Stimulated activated CD8-positive, alpha-beta memory T cell treated with anti-CD3 and anti-CD28 coated beads, Interleukin-4, amount 100 ng/mL, for 4 hours (primary cell): ENCODE data around the gene MPRIP.
A peak's percentile ranks its signal among the peaks of the same experiment; 100 is the strongest.

Source experiments
- DNase-seq, 2 donors: peaks; one replicate each; pipeline ENCODE4 v3.0.0-alpha.2; 2020; ENCODE audit warnings: low read depth in 2 of 2, low spot score in 1 of 2

Gene MPRIP

DNA sequence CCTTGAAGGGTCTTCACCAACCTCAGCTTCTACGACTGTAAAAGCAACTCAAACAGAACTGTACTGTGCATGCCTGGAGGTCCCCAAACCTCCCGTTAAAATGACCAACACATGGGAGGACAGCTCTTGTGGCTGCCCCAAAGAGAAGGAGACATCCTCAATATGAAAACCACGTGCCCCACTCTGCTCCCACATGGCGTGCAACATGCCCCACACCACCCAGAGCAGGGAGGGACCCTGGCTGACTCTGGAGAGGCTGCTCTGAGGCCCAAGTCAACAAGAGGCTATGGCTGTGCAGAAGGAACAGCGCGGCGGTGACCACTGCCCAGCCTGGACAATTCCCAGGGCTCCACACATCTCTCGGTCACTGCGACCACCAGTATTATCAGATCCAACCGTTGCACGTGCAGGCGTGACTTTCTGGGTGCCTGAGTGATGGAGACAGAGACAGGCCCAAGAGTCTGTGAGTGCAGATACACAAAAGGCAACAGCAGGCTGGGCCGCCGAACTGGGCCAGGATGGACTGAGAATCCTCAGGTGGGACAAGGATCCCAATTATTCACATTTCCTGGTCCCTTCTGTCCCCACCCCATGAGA lies 162.5 kb downstream of the MPRIP start:
- no peak for DNase-seq

DNA sequence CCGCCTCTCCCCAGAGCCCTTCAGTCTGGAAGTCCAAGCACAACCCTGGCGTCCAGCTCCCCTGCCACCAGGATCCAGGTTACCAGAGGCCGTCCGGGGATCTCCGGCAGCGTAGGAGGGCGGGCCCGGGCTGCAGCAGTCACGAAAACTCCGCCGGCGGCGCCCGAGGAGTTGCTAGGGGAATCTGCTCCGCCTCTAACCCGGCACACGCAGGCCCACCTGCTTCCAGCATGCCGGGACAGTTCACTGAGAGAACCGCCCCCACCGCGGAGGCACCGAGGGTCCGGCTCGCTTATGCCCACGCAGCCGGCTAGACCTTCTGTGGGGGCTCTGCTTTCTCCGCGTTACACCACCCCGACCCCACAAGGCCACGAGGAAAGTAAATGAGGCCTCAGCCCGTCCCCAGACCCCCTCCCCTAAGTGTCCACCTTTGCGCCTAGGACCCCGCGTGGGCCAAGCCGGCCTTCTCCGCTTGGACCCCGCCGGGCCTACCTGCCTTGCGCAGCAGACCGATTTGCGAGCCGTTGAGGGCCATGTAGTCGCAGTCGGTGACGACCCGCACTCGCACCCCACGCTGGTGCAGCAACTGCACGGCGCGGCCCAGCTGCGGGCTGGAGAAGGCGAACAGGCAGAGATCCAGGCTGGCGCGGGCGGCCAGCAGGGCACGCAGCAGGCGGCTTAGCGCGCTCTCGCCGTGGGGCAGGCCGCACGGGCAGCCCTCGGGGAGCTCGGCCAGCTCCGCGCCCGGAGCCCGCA lies 163.3 kb downstream of the MPRIP start:
- DNase-seq = peak in 1 of 2 donors; percentile 48

GRCh38 chr17:17206124-17206912 lies 164.1 kb downstream of the MPRIP start, which contains the start of gene PLD6:
PLD6 (minus strand) TSS chr17:17206333; CDS start chr17:17206286, 47 bp downstream.
- DNase-seq = peak; percentile 82 to 90

DNA sequence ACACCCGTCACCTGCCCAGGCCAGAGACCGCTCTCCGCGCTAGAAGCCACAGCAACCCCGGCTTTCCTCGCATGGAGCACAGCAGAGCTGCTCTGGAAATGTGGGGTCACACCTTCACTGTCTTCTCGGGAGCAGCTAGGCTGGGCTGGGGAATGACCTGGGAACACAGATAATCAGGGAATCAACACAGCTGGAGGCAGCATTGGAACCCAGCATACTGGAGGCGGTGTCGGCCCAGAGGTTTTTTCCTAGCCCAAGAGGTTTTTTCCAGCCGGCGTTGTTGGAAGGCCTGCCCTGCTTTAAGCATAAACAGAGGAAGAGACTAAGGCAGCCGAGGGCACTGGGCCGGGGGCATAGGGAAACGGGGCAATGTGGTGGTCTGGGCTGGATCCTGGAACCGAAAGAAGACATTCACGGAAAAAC lies 164.7 kb downstream of the MPRIP start:
- no peak for DNase-seq

DNA sequence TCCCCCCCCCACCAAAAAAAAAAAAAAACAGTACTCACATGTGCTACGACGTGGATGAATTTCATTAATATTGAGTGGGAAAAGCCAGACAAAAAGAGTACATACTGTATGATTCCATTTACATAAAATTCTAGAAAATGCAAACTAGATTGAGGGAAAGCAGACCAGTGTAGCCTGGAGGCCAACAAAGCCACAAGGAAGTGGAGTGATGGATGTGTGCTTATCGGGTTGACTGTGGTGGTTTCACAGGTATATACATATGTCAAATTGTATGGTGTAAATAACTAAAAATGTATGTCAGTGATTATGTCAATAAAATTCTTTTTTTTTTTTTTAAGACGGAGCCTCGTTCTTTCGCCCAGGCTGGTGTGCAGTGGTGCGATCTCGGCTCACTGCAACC lies 165.7 kb downstream of the MPRIP start:
- DNase-seq = no peak

GRCh38 chr17:17213775-17214174 lies 171.5 kb downstream of the MPRIP start:
- DNase-seq = no peak

- no peak for DNase-seq
These were observed 172.6 kb downstream of the MPRIP start for GRCh38 chr17:17214646-17215436.

DNA sequence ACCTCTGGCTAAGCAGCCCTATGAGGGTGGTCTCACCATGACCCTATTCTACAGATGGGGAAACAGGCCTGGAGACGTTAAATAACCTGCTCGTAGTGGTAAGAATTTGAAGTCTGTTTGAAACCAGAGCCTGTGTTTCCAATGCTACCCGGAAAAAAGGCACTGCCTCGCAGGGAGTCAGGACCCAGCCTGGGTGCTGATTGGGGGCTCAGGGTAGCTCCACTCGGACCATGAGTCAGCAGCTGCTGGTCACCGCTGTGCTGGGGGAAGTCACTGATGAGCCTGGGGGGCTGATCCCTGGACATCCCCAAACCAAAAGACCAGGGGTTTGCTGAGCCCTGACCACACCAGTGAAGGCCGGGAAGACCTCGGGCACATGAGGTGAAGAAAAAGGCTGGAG lies 173.3 kb downstream of the MPRIP start:
- no peak for DNase-seq

DNA sequence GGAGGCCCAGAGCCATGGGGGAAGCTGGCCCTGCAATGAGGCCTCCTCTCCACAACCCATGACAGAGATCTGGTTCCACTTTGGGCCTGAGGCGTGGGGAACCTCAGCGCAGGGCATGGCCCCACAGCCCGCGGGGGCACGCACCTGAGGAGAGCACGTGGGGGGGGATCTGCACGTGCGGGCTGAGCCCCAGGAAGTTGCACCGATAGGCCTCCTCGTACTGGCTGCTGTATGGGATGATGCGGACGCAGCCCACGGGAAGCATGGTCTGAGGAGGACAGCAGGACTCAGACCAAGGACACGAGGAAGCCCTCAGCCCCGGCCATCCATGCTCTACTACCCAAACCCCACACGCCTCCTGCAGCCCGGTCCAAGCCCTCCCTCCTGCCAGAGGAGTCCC lies 174.0 kb downstream of the MPRIP start:
- no peak for DNase-seq

GRCh38 chr17:17216776-17217175 lies 174.5 kb downstream of the MPRIP start:
- no peak for DNase-seq

DNA sequence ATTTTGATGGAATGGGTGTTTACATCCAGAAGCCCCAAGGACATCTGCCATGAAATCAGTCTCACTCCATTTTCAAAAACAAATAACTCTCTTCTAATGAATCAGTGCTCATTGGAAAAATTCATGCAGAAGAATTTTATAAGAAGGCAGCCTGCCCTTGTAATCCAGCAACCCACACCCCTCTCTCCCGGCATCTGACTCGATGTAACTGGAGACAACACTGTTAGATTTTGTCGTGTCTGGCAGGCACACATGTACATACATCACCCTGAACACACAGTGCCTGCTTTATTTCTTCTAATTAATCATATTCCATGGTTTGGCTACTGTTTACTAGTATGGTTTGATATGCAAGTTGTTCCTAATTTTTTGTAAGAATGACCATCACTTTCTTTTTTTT lies 175.7 kb downstream of the MPRIP start:
- no peak for DNase-seq

DNA sequence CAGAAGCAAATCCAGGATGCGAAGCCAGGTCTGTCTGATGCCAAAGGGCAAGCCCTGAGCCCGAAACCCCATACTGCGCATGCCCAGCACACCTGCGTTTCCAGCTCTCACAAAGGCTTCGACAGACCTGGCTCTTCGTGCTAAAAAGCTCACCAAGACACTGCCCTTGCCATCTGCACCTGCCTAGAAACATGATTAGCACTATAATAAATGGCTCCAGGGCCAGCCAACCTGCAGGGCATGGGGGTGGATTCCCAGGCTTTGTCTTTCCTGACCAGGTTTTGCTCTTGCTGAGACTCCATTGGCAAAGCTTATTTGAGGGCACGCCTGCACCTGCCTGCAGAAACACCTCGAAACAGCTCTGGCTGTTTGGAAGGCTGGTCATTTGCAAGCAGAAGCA lies 178.3 kb downstream of the MPRIP start:
- DNase-seq = no peak

DNA sequence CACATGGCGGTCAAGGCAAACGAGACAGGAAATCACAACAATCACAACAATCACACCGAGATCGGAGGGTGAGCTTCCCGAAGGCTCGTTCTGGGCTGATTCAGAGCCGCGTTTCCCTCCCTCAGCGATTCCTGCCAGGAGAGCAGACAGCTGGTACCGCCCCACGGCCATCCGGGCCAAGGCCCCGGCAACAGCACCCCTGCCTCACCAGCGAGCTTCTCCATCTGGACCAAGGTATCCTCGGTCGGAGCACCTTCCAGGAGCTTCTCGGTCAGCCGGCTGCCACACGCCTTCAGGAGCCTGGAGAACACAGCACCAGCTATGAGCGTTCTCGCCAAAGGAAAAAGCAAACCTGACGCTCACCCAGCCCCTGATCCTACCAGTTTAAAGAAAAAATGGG lies 179.1 kb downstream of the MPRIP start:
- no peak for DNase-seq

GRCh38 chr17:17223736-17224135 lies 181.5 kb downstream of the MPRIP start:
- no peak for DNase-seq

DNA sequence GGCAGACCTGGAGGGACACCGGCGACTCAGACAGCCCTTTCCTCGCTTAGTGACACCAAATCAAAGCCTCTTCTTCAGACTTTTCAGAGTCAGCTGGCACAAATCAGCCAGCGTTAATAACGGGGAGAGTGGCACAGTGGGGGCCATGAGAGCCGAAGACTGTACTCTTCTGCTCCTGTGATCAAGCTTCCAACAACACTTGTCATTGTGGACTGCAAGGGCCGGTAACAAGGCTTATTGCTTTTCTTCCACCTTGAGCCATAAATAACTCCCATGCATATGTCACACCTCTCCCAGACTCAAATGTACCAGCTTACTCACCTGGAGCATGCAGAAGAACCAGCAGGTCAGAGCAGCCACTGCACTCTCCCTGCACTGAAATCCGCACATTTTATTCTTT lies 181.9 kb downstream of the MPRIP start:
- DNase-seq = no peak

GRCh38 chr17:17225901-17226300 lies 183.6 kb downstream of the MPRIP start:
- DNase-seq = no peak

DNA sequence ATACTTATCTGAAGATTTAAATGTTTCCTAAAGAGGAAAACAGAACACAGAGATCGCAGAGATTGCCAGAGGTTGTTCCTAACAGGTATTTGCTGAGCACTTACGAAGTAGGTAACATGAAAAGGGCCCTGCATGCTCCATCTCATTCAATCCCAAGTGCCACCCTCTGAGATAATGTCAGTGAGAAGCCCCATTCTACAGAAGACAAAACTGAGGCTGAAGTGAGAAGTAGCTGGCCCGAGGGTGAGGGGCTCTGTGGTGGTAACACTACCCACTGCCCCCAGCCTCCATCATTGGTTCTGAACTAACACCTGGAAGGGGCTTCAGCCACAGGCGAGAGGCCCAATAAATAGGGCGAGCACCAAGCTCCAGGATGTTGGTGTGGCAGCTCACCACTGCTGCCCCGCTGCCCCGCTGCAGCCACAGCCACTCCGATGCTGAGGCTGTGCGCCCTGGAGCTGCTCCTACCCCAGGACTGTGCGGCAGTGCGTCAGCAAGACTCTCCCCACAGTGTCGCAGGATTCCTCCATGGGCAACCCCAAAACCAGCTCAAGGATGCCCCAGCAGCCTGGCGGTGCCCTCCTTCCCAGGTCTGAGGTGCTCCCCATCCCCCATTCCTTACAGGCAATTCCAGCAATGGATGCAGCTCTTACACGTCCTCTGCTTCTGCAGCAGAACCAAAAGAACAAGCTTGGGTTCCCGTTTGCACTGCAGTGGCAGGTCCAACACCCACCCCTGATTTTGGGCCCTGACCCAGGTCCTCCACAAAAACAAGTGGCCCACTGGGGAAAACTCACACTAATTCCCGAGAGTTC lies 184.4 kb downstream of the MPRIP start:
- DNase-seq = no peak

GRCh38 chr17:17227608-17228520 lies 185.6 kb downstream of the MPRIP start:
- no peak for DNase-seq

- DNase-seq = no peak
These were observed 186.4 kb downstream of the MPRIP start for GRCh38 chr17:17228521-17229279.
